ENCODE data around the gene FBXL13.
"Not testable (repeated sequence)": the region's sequence is repeated elsewhere in the genome, so short reads cannot be mapped to it uniquely, and the experiment has no call there.

The FBXL13 gene

GRCh38 chr7:102769657-102770192, 304.9 kb downstream of the FBXL13 start:
- not testable (repeated sequence) for DNase-seq

- DNase-seq: not testable (repeated sequence)
Measured at GRCh38 chr7:102763295-102763905, 311.2 kb downstream of the FBXL13 start.
